ENCODE data around the gene ADM5. TPM values are rescaled to one million over a fixed set of nuclear protein-coding genes. Genes with fewer than 3 reads are reported as not detected.

ADM5 gene
- polyA plus RNA-seq, 1 of the 3 experiments (the other 2 are of a cell fraction), result 1.3 TPM

GRCh38 chr19:49666120-49666444, 23.3 kb upstream of the ADM5 start:
- peak overlapping the region; percentile 73 to 97 for H3K4me3 ChIP-seq (ENCODE audit: low read depth in 2 of 2, low read length in 1 of 2)
- peak overlapping the region in 1 of 2 experiments; percentile 96; a peak in 1 of 4 replicates for H3K27ac ChIP-seq (ENCODE audit: low read depth in 2 of 2, low read length in 1 of 2)
- H3K9me2 ChIP-seq, result no peaks in the 10 kb centered on the region
- DNase-seq, result no peak
- WGBS (ENCODE audit: low lambda C conversion rate), result 2% methylated on average over 9 of the region's 9 CpGs
- ChIA-PET POLR2A (interaction anchor here (2.2 kb wide), 1 partner anchor 10 kb away, joined by 15 read pairs; the partner anchor contains the start of gene PRMT1), CTCF (interaction anchor here (1.0 to 9.4 kb wide), 4 partner anchors 10 to 24 kb away, joined by 3 to 78 read pairs (median 4); partner anchors contain the start of genes ADM5 and PRMT1)
- 0 out of 2 replicates have a peak overlapping the region, but pooled peaks have one; percentile 52 for H2AFZ ChIP-seq (ENCODE audit: low read depth)
- H3K9me3 ChIP-seq, result no peaks in the 10 kb centered on the region
- peak overlapping the region; percentile 90 for H3K9ac ChIP-seq
- H3K4me2 ChIP-seq, result peak overlapping the region; percentile 97
- H4K20me1 ChIP-seq (ENCODE audit: insufficient read depth), result no peaks in the 10 kb centered on the region
- TF ChIP-seq IRF3 (IDR thresholded peaks at IDR 0.05; ENCODE audit: low read depth, low read length) (no peak), CTCF (IDR thresholded peaks at IDR 0.05) (peak; percentile 22; the same call in 1 of the 2 replicates), EP300 (IDR thresholded peaks at IDR 0.05; ENCODE audit: borderline replicate concordance in 1 of 2, low read depth in 1 of 2, low read length in 1 of 2) (no peak)
- TF ChIP-seq, protein P1, sequence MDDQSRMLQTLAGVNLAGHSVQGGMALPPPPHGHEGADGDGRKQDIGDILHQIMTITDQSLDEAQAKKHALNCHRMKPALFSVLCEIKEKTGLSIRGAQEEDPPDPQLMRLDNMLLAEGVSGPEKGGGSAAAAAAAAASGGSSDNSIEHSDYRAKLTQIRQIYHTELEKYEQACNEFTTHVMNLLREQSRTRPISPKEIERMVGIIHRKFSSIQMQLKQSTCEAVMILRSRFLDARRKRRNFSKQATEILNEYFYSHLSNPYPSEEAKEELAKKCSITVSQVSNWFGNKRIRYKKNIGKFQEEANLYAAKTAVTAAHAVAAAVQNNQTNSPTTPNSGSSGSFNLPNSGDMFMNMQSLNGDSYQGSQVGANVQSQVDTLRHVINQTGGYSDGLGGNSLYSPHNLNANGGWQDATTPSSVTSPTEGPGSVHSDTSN (IDR thresholded peaks at IDR 0.05), result no peak
- no peaks in the 10 kb centered on the region for H3K27me3 ChIP-seq (ENCODE audit: insufficient read depth)
- peaks cover 30% of the 10 kb centered on the region for H3K79me2 ChIP-seq (ENCODE audit: insufficient read depth)
- H3K4me1 ChIP-seq (ENCODE audit: control insufficient read depth in 1 of 2, insufficient read depth in 2 of 2, low read depth in 1 of 2, low read length in 1 of 2), result peaks cover 9 to 15% of the 10 kb centered on the region in 2 experiments; a peak in 3 of 4 replicates
- H3K36me3 ChIP-seq (replicated peaks in 1 of 2; ENCODE audit: control insufficient read depth in 1 of 2, insufficient read depth in 2 of 2, low read length in 1 of 2), result peaks cover 5 to 16% of the 10 kb centered on the region in 2 experiments
- peaks cover 18% of the 10 kb centered on the region for H3F3A ChIP-seq (replicated peaks; ENCODE audit: insufficient read depth)

DNA sequence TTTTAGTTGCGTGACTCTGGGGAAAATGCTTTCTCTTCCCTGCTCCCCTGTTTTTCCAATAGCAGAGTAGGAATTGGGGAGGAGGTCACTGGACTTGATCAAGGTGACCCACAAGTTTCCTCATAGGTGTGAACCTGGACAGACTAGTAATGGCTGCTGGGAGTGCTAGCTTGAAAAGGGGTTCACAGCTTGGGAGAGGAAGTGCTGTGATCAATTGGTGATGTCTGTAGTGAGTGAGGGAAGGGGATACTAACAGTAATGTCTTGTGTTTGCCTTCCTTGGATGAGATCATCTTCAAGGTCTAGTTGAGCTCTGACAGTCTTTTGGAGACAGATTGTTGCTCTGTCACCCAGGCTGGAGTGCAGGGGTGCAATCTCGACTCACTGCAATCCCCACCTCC, 21.9 kb upstream of the ADM5 start:
- DNase-seq, result no peak
- POLR2A ChIA-PET, result no interaction called here
- Histone ChIP-seq H3K36me3 (replicated peaks in 1 of 2; ENCODE audit: control insufficient read depth in 1 of 2, insufficient read depth in 2 of 2, low read length in 1 of 2) (peaks cover 4 to 5% of the 10 kb centered on the region in 2 experiments), H3K9me2 (no peaks in the 10 kb centered on the region), H3K4me3 (ENCODE audit: low read depth in 2 of 2, low read length in 1 of 2) (no peak overlapping the region), H2AFZ (ENCODE audit: low read depth) (no peak overlapping the region), H3K4me1 (ENCODE audit: control insufficient read depth in 1 of 2, insufficient read depth in 2 of 2, low read depth in 1 of 2, low read length in 1 of 2) (peaks cover 12 to 22% of the 10 kb centered on the region in 2 experiments; a peak in 3 of 4 replicates), H3K4me2 (no peak overlapping the region), H3K79me2 (ENCODE audit: insufficient read depth) (peaks cover 30% of the 10 kb centered on the region), H3K27me3 (ENCODE audit: insufficient read depth) (no peaks in the 10 kb centered on the region), H3K9ac (no peak overlapping the region), H3K27ac (ENCODE audit: low read depth in 2 of 2, low read length in 1 of 2) (no peak overlapping the region), H4K20me1 (ENCODE audit: insufficient read depth) (no peaks in the 10 kb centered on the region), H3F3A (replicated peaks; ENCODE audit: insufficient read depth) (peaks cover 15% of the 10 kb centered on the region), H3K9me3 (no peaks in the 10 kb centered on the region)
- no peak for TF ChIP-seq CTCF (IDR thresholded peaks at IDR 0.05)
- TF ChIP-seq POLR2AphosphoS5 (IDR thresholded peaks at IDR 0.05; ENCODE audit: low read depth, low read length), result no peak
- TF ChIP-seq FOXM1 (IDR thresholded peaks at IDR 0.05; ENCODE audit: low read depth), result no peak
- no peak for TF ChIP-seq REST (IDR thresholded peaks at IDR 0.05; ENCODE audit: low read depth, low read length)
- no peak for TF ChIP-seq SIN3A (IDR thresholded peaks at IDR 0.05; ENCODE audit: borderline replicate concordance, low read depth, low read length)
- CTCF ChIA-PET, result interaction anchor here (0.7 to 9.4 kb wide), 4 partner anchors 8 to 66 kb away, joined by 3 to 78 read pairs (median 3); partner anchors contain the start of genes CPT1C and PRMT1
- WGBS (ENCODE audit: low lambda C conversion rate), result 80% methylated on average over 2 of the region's 2 CpGs
